A549 (cell line): ENCODE measurements around the gene ETS2. TPM values are rescaled to one million over a fixed set of nuclear protein-coding genes. Genes with fewer than 3 reads are reported as not detected.

Experiments
- ATAC-seq, 2 experiments: fragments of 200-7000 bp in 1 of 2; fragments of >200 bp in 1 of 2; cut with Nextera tagmentation in 1 of 2; cut with Tn5 transposase in 1 of 2; 3 replicates each; pipeline versions ENCODE4 v1.8.0 to v1.9.1; 2018 to 2020; ENCODE audit warnings: mild to moderate bottlenecking in 1 of 2, moderate library complexity in 1 of 2
- CTCF ChIA-PET: fragments of 300-600 bp; sonication (Branson Sonifier 250); formaldehyde crosslinking; extraction: SDS; loops from one replicate; lab custom pipeline; 2021; ENCODE audit warnings: antibody characterized with exemption, inconsistent platforms; lab: Yijun Ruan, JAX
- POLR2A ChIA-PET: fragments of 350-600 bp; formaldehyde crosslinking; extraction: SDS; loops from one replicate; lab custom pipeline; 2021; ENCODE audit warnings: antibody characterized with exemption, inconsistent platforms; lab: Yijun Ruan, JAX
- DNase-seq, 2 experiments: peaks; one replicate each; pipeline versions ENCODE4 v3.0.0 to v3.0.0-alpha.2; 2011 to 2016; ENCODE audit warnings: low read depth in 1 of 2, low spot score in 1 of 2
- FAIRE-seq: peaks from 2 replicates; lab custom pipeline; 2011; peaks lifted over from hg19 to GRCh38; lab: Jason Lieb, UNC
- H3K27ac ChIP-seq, 2 experiments: fragments of >200 bp; sonication (Bioruptor Twin); formaldehyde crosslinking; 3 replicates each; pipeline ENCODE4 v1.5.1; 2016 to 2017
- H3K4me1 ChIP-seq: fragments of >200 bp; sonication (Bioruptor Twin); formaldehyde crosslinking; 3 replicates; pipeline ENCODE4 v1.6.1; 2016
- H3K4me2 ChIP-seq: fragments of >200 bp; sonication (Bioruptor Twin); formaldehyde crosslinking; 3 replicates; pipeline ENCODE4 v1.6.1; 2016
- H3K4me3 ChIP-seq: fragments of >200 bp; sonication (Bioruptor Twin); formaldehyde crosslinking; 3 replicates; pipeline ENCODE4 v1.5.1; 2016
- H3K9me3 ChIP-seq: fragments of >200 bp; sonication (Bioruptor Twin); formaldehyde crosslinking; 3 replicates; pipeline ENCODE4 v1.6.1; 2016
- CBX2 ChIP-seq: fragments of 200-600 bp; sonication (generic); IDR thresholded peaks from 2 replicates; pipeline ENCODE4 v1.6.1; 2016; ENCODE audit warnings: low read depth, mild to moderate bottlenecking, borderline replicate concordance
- CBX8 ChIP-seq: fragments of 200-600 bp; sonication (generic); IDR thresholded peaks from 2 replicates; pipeline ENCODE4 v1.6.1; 2016
- CEBPB ChIP-seq, 2 experiments: fragments of >200 bp in 1 of 2; sonication (Bioruptor Twin) in 1 of 2; formaldehyde crosslinking in 1 of 2; IDR thresholded peaks; 2 replicates each; pipeline ENCODE4 v1.6.1; 2012 to 2016
- CHD4 ChIP-seq: fragments of 200-600 bp; sonication (generic); IDR thresholded peaks from 2 replicates; pipeline ENCODE4 v1.6.1; 2016; ENCODE audit warnings: antibody characterized with exemption, mild to moderate bottlenecking, borderline replicate concordance
- EP300 ChIP-seq, 2 experiments: fragments of >200 bp; sonication (Bioruptor Twin); formaldehyde crosslinking; IDR thresholded peaks; 2 replicates in 1 of 2; 3 replicates in 1 of 2; pipeline ENCODE4 v1.6.1; 2016 to 2017
- FOSB ChIP-seq: fragments of 250-450 bp; sonication (Bioruptor Pico); IDR thresholded peaks from 2 replicates; pipeline ENCODE4 v1.5.0; 2020; ENCODE audit warnings: mild to moderate bottlenecking, moderate library complexity
- FOSL2 ChIP-seq, 2 experiments: fragments of 450-650 bp in 1 of 2; fragments of >200 bp in 1 of 2; sonication (Bioruptor Twin) in 1 of 2; formaldehyde crosslinking; IDR thresholded peaks; 2 replicates each; pipeline versions ENCODE4 v1.5.0 to v1.6.1; 2016 to 2020; ENCODE audit warnings: mild to moderate bottlenecking in 1 of 2, moderate library complexity in 1 of 2
- GATA3 ChIP-seq: IDR thresholded peaks from 2 replicates; pipeline ENCODE4 v1.6.1; 2012; ENCODE audit warnings: borderline replicate concordance
- HOXA7 ChIP-seq: fragments of 250-450 bp; sonication (Bioruptor Pico); IDR thresholded peaks from 2 replicates; pipeline ENCODE4 v1.5.0; 2020; ENCODE audit warnings: mild to moderate bottlenecking, moderate library complexity
- HOXB13 ChIP-seq: fragments of 250-450 bp; sonication (Bioruptor Pico); IDR thresholded peaks from 2 replicates; pipeline ENCODE4 v1.5.0; 2020; ENCODE audit warnings: low read depth, mild to moderate bottlenecking, moderate library complexity
- JUN ChIP-seq, 2 experiments: fragments of >200 bp; sonication (Bioruptor Twin); formaldehyde crosslinking; IDR thresholded peaks; 2 replicates in 1 of 2; 3 replicates in 1 of 2; pipeline ENCODE4 v1.6.1; 2016 to 2017
- JUNB ChIP-seq: fragments of >200 bp; sonication (Bioruptor Twin); formaldehyde crosslinking; IDR thresholded peaks from 2 replicates; pipeline ENCODE4 v1.6.1; 2016
- KDM1A ChIP-seq: fragments of 200-600 bp; sonication (generic); IDR thresholded peaks from 2 replicates; pipeline ENCODE4 v1.6.1; 2016; ENCODE audit warnings: low read depth, mild to moderate bottlenecking
- MAFK ChIP-seq: fragments of 450-650 bp; IDR thresholded peaks from 2 replicates; pipeline ENCODE4 v1.6.1; 2014; ENCODE audit not compliant: partially characterized antibody
- NFE2L2 ChIP-seq: fragments of 150-350 bp; conservative IDR thresholded peaks from 2 replicates; pipeline ENCODE4 v1.6.1; 2014; ENCODE audit warnings: low read length
- PHF8 ChIP-seq: fragments of 200-600 bp; sonication (generic); IDR thresholded peaks from 2 replicates; pipeline ENCODE4 v1.6.1; 2016; ENCODE audit warnings: low read depth, mild to moderate bottlenecking, antibody characterized with exemption, moderate library complexity, borderline replicate concordance
- RAD21 ChIP-seq, 2 experiments: fragments of >200 bp in 1 of 2; sonication (Bioruptor Twin) in 1 of 2; formaldehyde crosslinking in 1 of 2; IDR thresholded peaks in 1 of 2; conservative IDR thresholded peaks in 1 of 2; 2 replicates in 1 of 2; 3 replicates in 1 of 2; pipeline ENCODE4 v1.6.1; 2012 to 2018; ENCODE audit warnings: inconsistent platforms in 1 of 2
- RNF2 ChIP-seq: fragments of 200-600 bp; sonication (generic); IDR thresholded peaks from 2 replicates; pipeline ENCODE4 v1.6.1; 2016; ENCODE audit warnings: low read depth, mild to moderate bottlenecking, antibody characterized with exemption, moderate library complexity, borderline replicate concordance
- SMC3 ChIP-seq: fragments of >200 bp; sonication (Bioruptor Twin); formaldehyde crosslinking; IDR thresholded peaks from 3 replicates; pipeline ENCODE4 v1.6.1; 2018; ENCODE audit warnings: inconsistent platforms
- SREBF2 ChIP-seq: fragments of 450-650 bp; IDR thresholded peaks from 2 replicates; pipeline ENCODE4 v1.6.1; 2014; ENCODE audit warnings: mild to moderate bottlenecking, moderate library complexity
- ZC3H11A ChIP-seq: fragments of 450-650 bp; IDR thresholded peaks from 2 replicates; pipeline ENCODE4 v1.6.1; 2014; ENCODE audit warnings: antibody characterized with exemption, mild to moderate bottlenecking
- ZNF302 ChIP-seq: fragments of 250-450 bp; sonication (Bioruptor Pico); IDR thresholded peaks from 2 replicates; pipeline ENCODE4 v1.9.0; 2021; ENCODE audit warnings: inconsistent platforms, mild to moderate bottlenecking, moderate library complexity
- WGBS: methylation state at CpG from one replicate; pipeline ENCODE4 v1.1.6; 2017; ENCODE audit errors: missing lambda C conversion rate; 5-methylcytosine and 5-hydroxymethylcytosine counted together
- polyA plus RNA-seq, 4 experiments: library from polyadenylated mRNA; depleted of rRNA in 3 of 4; stranded (reverse); fragments of >200 nt; fragmentation: RNase III in 1 of 4; extraction: RNeasy Plus Mini Kit Qiagen cat#74134 plus additional on column Dnase treatment in 1 of 4; gene quantifications; 2 replicates in 3 of 4; 3 replicates in 1 of 4; pipeline ENCODE4 v1.2.3, GENCODE V29; 2011 to 2017
- TF ChIP-seq, protein P1 (sequence below): fragments of 150-350 bp; IDR thresholded peaks from 2 replicates; pipeline ENCODE4 v1.6.1; 2014; ENCODE audit warnings: low read depth, mild to moderate bottlenecking, low read length
- TF ChIP-seq, protein P2 (sequence below): fragments of >200 bp; sonication (Bioruptor Twin); formaldehyde crosslinking; IDR thresholded peaks from 3 replicates; pipeline ENCODE4 v1.5.1; 2016
- TF ChIP-seq, protein P3 (sequence below): IDR thresholded peaks from 2 replicates; pipeline ENCODE4 v1.6.1; 2012; ENCODE audit warnings: low read depth, borderline replicate concordance
- TF ChIP-seq, protein P4 (sequence below): IDR thresholded peaks from 2 replicates; pipeline ENCODE4 v1.6.1; 2012
- TF ChIP-seq, protein P5 (sequence below): fragments of >200 bp; sonication (Bioruptor Twin); formaldehyde crosslinking; IDR thresholded peaks from 3 replicates; pipeline ENCODE4 v1.6.1; 2016

Gene ETS2
- polyA plus RNA-seq, 2 of the 4 experiments (the other 2 are of a cell fraction) = 41.6 to 45.5 TPM

DNA sequence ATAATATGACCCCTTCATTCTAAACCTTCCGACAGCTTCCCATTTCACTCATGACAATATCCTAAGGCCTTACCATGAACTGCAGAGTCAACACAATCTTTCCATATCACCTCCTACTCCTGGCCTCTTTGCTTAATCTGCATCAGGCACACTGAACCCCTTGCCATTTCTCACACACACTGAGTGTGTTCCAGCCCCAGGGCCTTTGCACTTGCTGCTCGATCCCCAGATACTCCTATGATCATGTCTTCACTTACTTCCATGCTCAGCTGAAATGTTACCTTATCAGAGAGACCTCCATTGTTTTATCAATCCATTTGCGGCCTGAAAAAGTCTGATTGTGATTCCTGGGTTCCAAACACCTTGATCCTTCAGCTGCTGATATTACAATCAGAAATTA is 47.0 kb downstream of the ETS2 start:
- no peak for DNase-seq
- no peak overlapping the region for H3K4me3 ChIP-seq
- 93% methylated on average over 3 of the region's 3 CpGs for WGBS
- no peak for TF ChIP-seq MAFK
- no peak for TF ChIP-seq JUNB
- no peak for TF ChIP-seq EP300 (IDR thresholded peaks at IDR 0.05)
- no peak for TF ChIP-seq FOSB (CRISPR knock-in tag)
- TF ChIP-seq RNF2 = no peak
- TF ChIP-seq, protein P1, sequence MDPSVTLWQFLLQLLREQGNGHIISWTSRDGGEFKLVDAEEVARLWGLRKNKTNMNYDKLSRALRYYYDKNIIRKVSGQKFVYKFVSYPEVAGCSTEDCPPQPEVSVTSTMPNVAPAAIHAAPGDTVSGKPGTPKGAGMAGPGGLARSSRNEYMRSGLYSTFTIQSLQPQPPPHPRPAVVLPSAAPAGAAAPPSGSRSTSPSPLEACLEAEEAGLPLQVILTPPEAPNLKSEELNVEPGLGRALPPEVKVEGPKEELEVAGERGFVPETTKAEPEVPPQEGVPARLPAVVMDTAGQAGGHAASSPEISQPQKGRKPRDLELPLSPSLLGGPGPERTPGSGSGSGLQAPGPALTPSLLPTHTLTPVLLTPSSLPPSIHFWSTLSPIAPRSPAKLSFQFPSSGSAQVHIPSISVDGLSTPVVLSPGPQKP = no peak
- no peak for TF ChIP-seq HOXB13 (CRISPR knock-in tag)
- no peak for TF ChIP-seq KDM1A
- TF ChIP-seq, protein P2, sequence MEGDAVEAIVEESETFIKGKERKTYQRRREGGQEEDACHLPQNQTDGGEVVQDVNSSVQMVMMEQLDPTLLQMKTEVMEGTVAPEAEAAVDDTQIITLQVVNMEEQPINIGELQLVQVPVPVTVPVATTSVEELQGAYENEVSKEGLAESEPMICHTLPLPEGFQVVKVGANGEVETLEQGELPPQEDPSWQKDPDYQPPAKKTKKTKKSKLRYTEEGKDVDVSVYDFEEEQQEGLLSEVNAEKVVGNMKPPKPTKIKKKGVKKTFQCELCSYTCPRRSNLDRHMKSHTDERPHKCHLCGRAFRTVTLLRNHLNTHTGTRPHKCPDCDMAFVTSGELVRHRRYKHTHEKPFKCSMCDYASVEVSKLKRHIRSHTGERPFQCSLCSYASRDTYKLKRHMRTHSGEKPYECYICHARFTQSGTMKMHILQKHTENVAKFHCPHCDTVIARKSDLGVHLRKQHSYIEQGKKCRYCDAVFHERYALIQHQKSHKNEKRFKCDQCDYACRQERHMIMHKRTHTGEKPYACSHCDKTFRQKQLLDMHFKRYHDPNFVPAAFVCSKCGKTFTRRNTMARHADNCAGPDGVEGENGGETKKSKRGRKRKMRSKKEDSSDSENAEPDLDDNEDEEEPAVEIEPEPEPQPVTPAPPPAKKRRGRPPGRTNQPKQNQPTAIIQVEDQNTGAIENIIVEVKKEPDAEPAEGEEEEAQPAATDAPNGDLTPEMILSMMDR = no peak
- TF ChIP-seq NFE2L2 = no peak
- TF ChIP-seq CHD4 = no peak
- no peak for TF ChIP-seq ZC3H11A
- TF ChIP-seq CBX8 = no peak
- TF ChIP-seq, protein P3, sequence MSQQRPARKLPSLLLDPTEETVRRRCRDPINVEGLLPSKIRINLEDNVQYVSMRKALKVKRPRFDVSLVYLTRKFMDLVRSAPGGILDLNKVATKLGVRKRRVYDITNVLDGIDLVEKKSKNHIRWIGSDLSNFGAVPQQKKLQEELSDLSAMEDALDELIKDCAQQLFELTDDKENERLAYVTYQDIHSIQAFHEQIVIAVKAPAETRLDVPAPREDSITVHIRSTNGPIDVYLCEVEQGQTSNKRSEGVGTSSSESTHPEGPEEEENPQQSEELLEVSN = no peak
- TF ChIP-seq CBX2 = no peak
- no peak for TF ChIP-seq SREBF2
- TF ChIP-seq, protein P4, sequence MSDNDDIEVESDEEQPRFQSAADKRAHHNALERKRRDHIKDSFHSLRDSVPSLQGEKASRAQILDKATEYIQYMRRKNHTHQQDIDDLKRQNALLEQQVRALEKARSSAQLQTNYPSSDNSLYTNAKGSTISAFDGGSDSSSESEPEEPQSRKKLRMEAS = no peak
- TF ChIP-seq ZNF302 (CRISPR knock-in tag) = no peak
- no peak for TF ChIP-seq PHF8
- TF ChIP-seq HOXA7 = no peak
- POLR2A ChIA-PET = interaction anchor here (1.0 to 1.9 kb wide), 2 partner anchors 11 to 13 kb away, joined by 3 to 6 read pairs; no protein-coding TSS in a partner anchor
- peaks cover 23% of the 10 kb centered on the region for H3K4me1 ChIP-seq
- peaks cover 2% of the 10 kb centered on the region; the same call in 1 of the 3 replicates for H3K9me3 ChIP-seq
- CTCF ChIA-PET = interaction anchor here (0.9 to 1.8 kb wide), 3 partner anchors 10 to 285 kb away, joined by 3 to 4 read pairs (median 3); no protein-coding TSS in a partner anchor
- no peak for FAIRE-seq
- no peak for ATAC-seq
- H3K4me2 ChIP-seq = peak overlapping the region; percentile 30; the same call in 2 of the 3 replicates
- peak overlapping the region; percentile 71 to 79 for H3K27ac ChIP-seq

DNA sequence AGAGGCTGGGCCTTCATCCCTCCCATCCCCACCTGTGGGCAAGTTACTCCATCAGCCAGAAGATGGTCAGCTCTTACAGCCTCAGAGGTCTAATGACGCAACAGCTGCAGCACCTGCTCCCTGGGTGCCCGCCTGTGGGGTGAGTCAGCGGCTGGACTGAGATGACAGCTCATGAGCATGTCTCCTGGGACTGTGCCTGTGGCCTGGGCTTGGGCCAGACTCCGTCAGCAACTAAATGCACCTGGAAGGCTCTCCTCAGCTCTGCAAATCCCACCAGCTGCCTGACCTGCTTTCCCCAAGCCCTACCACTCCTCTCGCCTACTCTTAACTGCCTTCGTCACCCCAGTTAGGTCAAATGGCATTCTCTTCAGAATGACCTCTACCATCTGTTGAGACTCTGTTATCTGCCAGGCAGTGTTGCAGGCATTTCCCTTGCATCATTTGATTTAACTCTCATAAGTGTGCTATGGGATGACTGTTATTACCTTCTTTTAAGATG is 47.7 kb downstream of the ETS2 start:
- WGBS = 29% methylated on average over 2 of the region's 6 CpGs
- Histone ChIP-seq H3K4me1 (peaks cover 21% of the 10 kb centered on the region), H3K4me3 (no peak overlapping the region), H3K9me3 (peaks cover 2% of the 10 kb centered on the region; the same call in 1 of the 3 replicates), H3K4me2 (peak overlapping the region; percentile 30), H3K27ac (peak overlapping the region; percentile 77 to 79)
- ChIA-PET CTCF (interaction anchor here (0.9 to 1.8 kb wide), 4 partner anchors 9 to 284 kb away, joined by 3 to 4 read pairs (median 3); no protein-coding TSS in a partner anchor), POLR2A (interaction anchor here (1.0 to 1.9 kb wide), 2 partner anchors 10 to 14 kb away, joined by 3 to 6 read pairs; no protein-coding TSS in a partner anchor)
- DNase-seq (peak; percentile 34 to 75), FAIRE-seq (no peak), ATAC-seq (peak; percentile 84 to 96)
- TF ChIP-seq RAD21 (conservative IDR thresholded peaks at IDR 0.05 in 1 of 2, IDR thresholded peaks at IDR 0.05 in 1 of 2) (peak in 1 of 2 experiments; percentile 31; a peak in 1 of 5 replicates), GATA3 (peak; percentile 46; the same call in 1 of the 2 replicates), EP300 (IDR thresholded peaks at IDR 0.05) (peak; percentile 60 to 79; a peak in 3 of 5 replicates), SMC3 (peak; percentile 34; the same call in 1 of the 3 replicates), FOSL2 (IDR thresholded peaks at IDR 0.05) (peak; percentile 71; the same call in 1 of the 2 replicates), FOSL2 (CRISPR knock-in tag; IDR thresholded peaks at IDR 0.05) (peak; percentile 66), KDM1A (no peak), JUN (IDR thresholded peaks at IDR 0.05) (peak in 1 of 2 experiments; percentile 39; a peak in 1 of 5 replicates), CEBPB (IDR thresholded peaks at IDR 0.05) (peak; percentile 69 to 82), JUNB (peak; percentile 73)
- TF ChIP-seq, protein P5, sequence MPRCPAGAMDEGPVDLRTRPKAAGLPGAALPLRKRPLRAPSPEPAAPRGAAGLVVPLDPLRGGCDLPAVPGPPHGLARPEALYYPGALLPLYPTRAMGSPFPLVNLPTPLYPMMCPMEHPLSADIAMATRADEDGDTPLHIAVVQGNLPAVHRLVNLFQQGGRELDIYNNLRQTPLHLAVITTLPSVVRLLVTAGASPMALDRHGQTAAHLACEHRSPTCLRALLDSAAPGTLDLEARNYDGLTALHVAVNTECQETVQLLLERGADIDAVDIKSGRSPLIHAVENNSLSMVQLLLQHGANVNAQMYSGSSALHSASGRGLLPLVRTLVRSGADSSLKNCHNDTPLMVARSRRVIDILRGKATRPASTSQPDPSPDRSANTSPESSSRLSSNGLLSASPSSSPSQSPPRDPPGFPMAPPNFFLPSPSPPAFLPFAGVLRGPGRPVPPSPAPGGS = no peak
